GM12873 (cell line): Measurements from ENCODE around the gene ZG16B.

Source experiments
- CTCF ChIP-seq: IDR thresholded peaks from 2 replicates; pipeline ENCODE4 v1.5.1; 2012; ENCODE audit warnings: low read depth, mild to moderate bottlenecking, moderate library complexity, low read length, control low read depth; ENCODE audit not compliant: insufficient read depth; ENCODE audit errors: missing control alignments

The ZG16B gene

GRCh38 chr16:2827374-2827791 lies 2.7 kb upstream of the ZG16B start:
- TF ChIP-seq CTCF = no peak

GRCh38 chr16:2827831-2828520 lies 2.1 kb upstream of the ZG16B start:
- TF ChIP-seq CTCF = no peak

GRCh38 chr16:2828521-2828840 lies 1.6 kb upstream of the ZG16B start:
- no peak for TF ChIP-seq CTCF

GRCh38 chr16:2828876-2829430 lies 1.1 kb upstream of the ZG16B start:
- TF ChIP-seq CTCF = no peak

GRCh38 chr16:2830355-2830695 lies 222 bp downstream of the ZG16B start:
- no peak for TF ChIP-seq CTCF

GRCh38 chr16:2831203-2831602 lies 1.1 kb downstream of the ZG16B start:
- no peak for TF ChIP-seq CTCF

GRCh38 chr16:2833776-2834175 lies 3.7 kb downstream of the ZG16B start:
- TF ChIP-seq CTCF = no peak
